VCaP (cell line): Measurements from ENCODE around the gene CAMSAP1.

Experiments
- H3K27ac ChIP-seq: fragments of 450-650 bp; 2 replicates; pipeline ENCODE4 v1.5.1; 2017
- TF ChIP-seq, protein P1 (sequence below): fragments of 450-650 bp; conservative IDR thresholded peaks from 2 replicates; pipeline ENCODE4 v1.5.1; 2017; ENCODE audit warnings: mild to moderate bottlenecking, moderate library complexity

The CAMSAP1 gene

DNA sequence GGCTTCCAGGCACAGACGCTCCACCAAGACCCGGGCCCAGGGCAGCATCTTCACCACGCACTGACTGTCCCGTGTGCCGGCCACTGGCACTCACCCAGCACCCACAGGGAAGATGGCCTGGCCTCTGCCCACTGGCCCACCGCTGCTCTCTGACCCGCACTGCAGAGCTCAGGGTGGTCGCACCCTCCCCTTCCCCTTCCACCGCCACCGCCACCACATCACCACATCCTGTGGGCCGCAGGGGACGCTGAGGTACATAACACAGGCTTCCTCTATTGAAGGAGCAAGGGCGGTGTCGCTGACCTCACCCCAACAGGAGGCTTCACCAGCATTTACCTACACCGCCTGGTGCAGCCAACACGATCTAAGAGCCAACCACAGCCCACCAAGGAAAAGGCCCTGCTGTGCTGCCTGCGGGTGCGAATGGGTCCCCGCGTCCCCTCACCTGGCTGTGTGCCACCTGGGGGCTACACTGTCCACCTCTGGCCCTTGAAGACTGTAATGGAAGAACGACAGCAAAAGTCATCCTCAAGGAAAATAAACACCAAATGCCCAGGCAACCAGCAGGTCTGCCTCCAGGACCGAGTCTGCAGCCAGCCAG, 101.8 kb downstream of the CAMSAP1 start:
- H3K27ac ChIP-seq, result no peak overlapping the region

DNA sequence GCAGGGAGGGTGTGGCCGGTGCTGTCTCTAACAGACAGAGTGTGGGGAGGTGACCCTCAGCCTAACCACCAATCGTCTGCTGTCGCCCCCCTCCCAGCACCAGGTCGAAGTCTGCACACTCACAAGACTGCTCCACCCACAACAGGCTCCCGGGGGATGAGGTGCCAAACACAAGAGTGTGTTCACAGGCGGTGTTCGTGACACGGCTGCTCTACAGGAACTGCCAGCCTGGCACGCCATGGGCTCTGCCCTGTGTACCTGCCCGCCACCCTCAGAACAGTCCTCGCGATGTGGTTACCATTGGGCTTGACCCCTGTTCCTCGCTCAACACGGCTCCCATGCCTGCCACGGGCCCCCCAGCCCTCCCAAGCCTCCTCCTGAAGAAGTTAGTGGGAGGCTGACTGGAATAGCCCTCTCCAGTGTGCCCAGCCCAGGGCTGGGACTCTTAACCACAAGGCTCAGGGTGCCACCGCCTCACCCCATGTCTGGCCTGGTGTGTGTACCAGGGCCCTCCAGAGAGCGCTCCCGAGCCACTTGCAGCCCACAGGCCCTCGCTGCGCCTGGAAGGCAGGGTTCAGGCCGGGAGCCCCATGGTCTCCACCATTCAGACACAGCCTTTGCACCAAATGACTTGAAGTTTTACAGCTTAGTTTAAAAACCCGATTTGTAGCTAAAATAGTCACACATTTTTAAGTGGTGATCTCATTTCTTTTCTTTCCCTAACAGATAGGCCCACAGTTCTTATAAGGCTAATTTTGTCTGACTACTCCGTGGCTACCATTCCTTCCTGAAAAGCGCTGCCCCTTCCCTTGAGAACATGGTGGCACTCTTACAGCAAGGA, 102.5 kb downstream of the CAMSAP1 start:
- TF ChIP-seq, protein P1, sequence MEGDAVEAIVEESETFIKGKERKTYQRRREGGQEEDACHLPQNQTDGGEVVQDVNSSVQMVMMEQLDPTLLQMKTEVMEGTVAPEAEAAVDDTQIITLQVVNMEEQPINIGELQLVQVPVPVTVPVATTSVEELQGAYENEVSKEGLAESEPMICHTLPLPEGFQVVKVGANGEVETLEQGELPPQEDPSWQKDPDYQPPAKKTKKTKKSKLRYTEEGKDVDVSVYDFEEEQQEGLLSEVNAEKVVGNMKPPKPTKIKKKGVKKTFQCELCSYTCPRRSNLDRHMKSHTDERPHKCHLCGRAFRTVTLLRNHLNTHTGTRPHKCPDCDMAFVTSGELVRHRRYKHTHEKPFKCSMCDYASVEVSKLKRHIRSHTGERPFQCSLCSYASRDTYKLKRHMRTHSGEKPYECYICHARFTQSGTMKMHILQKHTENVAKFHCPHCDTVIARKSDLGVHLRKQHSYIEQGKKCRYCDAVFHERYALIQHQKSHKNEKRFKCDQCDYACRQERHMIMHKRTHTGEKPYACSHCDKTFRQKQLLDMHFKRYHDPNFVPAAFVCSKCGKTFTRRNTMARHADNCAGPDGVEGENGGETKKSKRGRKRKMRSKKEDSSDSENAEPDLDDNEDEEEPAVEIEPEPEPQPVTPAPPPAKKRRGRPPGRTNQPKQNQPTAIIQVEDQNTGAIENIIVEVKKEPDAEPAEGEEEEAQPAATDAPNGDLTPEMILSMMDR, result no peak
- H3K27ac ChIP-seq, result no peak overlapping the region

More for the DNA sequence above, 101.8 kb downstream of the CAMSAP1 start:
- TF ChIP-seq, protein P1, result no peak

DNA sequence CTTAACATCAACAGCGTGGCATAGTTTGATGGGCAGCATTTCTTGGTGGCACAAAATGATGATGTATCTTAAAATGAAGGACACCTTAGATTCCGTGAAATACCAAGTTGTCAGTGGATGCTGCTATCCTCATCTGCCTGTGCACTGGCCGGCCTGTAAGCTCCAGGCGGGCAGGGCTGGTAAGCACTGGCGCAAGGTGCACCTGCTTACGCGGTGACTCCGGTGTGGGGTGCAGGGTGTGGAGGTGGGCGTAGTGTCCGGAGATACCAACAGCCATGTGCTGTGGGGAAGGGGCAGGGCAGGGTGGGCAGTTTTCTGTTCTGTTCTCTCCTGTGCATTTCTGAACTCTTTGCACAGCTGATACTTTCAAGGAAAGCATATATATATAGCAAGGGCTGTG, 103.9 kb downstream of the CAMSAP1 start:
- TF ChIP-seq, protein P1, result no peak
- no peak overlapping the region for H3K27ac ChIP-seq

DNA sequence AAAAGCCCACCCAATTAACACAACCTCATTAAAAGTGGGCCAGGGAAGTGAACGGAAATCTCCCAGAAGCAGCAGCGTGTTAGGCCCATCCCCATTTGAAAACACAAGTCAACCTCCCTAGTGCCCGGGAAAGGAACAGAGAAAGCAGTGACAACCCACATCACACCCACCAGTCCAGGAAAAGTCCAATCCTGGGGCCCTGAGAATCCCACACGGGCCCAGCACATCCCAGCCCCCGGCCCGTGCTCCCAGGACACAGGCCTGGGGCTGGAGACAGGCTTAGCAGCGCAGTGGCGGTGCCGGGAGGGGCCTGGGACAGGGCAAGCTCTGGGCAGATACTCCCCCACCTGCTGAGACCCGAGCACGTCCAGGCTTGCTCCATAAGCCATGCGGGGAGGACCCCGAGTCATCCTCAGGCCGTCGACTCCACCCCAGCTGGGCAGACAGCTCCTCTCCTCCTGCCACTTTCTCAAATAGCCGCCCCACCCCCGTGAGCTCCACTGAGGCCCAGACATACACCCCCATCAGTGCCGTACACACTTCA, 104.4 kb downstream of the CAMSAP1 start:
- TF ChIP-seq, protein P1, result no peak
- H3K27ac ChIP-seq, result no peak overlapping the region

DNA sequence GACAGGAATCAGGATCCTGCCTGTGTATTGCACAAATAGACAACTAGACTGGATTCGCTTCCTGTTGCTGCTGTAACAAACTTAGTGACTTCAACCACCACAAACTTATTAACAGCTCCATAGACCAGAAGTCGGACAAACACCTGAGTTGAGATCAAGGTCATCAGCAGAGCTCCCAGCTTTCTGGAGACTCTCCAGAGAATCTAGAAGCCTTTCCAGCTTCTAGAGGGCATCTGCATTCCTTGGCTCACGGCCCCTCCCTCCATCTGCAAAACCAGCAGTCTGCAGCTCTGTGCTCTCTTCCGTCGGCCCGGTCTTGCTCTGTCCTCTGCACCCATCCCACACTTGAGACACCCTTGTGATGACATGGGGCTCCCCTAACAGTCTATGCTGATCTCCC, 106.3 kb downstream of the CAMSAP1 start:
- TF ChIP-seq, protein P1, result no peak
- H3K27ac ChIP-seq, result no peak overlapping the region

DNA sequence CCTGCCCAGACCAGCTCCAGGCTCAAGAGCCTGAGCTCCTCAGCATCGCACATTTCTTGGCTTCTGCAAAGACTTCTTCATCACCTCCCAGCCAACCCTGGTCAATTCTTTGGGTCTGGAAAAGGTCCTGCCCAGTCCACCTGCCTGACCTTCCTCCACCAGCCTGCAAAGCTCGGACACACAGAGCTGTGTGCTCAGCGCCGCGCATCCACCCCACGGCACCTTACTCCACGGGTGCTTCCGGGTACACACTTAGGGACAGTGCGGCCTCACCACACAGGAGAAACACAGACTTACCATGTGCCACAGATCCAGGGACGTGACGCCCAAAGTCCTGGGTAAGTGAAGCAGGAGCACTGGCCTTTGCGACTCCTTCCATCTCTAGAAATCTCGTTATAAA, 108.1 kb downstream of the CAMSAP1 start:
- no peak overlapping the region for H3K27ac ChIP-seq
- TF ChIP-seq, protein P1, result no peak

DNA sequence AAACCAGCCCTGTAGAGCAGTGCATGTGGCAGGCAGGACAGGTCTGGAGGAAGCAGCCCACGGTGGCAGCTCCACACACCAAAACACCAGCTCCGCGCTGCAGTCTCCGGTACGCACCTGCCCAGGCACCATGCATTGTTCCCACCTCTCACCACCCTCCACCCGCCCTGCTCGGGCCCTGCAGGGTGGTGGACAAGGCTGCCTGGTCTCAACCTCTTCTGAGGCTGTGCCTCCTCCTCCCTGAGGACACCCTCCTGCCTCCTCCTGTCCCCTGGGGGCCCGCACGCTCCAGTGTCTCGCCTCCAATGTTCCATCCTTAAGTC, 109.1 kb downstream of the CAMSAP1 start:
- TF ChIP-seq, protein P1, result no peak

More for the DNA sequence above, 109.1 kb downstream of the CAMSAP1 start:
- no peak overlapping the region for H3K27ac ChIP-seq
